ENCODE measurements around the gene FRAS1.
"Not testable (repeated sequence)": the region's sequence is repeated elsewhere in the genome, so short reads cannot be mapped to it uniquely, and the experiment has no call there.

Gene FRAS1

GRCh38 chr4:78155616-78156105 lies 98.5 kb downstream of the FRAS1 start:
- FAIRE-seq: no peak
- DNase-seq (ENCODE audit: extremely low spot score, insufficient read length, low read depth): no peak

- FAIRE-seq: no peak
- DNase-seq (ENCODE audit: extremely low spot score, insufficient read length, low read depth): no peak
Measured at GRCh38 chr4:78156520-78156919, 99.4 kb downstream of the FRAS1 start.

DNA sequence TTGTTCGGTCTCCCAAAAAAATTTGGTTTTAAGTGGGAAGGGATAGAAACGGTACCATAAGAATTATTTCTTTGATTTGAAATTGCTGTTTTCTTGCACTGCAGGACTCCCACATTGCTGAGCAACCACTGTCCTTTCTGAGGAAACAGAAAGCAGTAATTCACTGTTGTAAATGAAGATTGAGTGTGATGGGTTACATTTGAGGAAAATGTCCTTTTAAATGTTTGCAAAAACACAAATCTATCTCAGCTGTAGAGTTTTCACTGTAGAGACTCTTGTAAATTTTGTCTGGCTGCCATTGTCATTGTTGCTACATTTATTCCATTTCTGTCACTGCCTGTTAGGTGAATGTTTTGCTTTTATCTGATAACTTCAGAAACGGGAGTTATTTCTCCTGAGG lies 105.2 kb downstream of the FRAS1 start:
- no peak for FAIRE-seq

DNA sequence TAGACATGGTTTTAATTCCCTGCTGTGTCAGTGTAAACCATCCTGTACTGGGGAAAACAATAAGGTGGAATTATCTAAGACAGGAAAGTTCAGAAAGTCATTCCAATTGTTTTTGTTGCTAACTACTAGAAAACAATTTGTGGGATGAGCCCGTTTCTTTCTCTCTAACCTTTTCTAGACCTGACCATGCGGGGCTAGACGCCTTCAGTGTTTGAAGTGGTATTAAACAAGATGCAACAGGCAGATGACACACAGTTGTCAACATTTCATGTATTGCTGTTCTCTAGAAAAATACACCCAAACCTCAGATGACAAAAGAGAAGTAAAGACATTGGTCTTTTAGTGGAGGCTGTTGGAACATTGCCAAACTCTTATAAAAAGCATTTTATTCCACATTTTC lies 105.7 kb downstream of the FRAS1 start:
- FAIRE-seq (no peak), DNase-seq (ENCODE audit: extremely low spot score, insufficient read length, low read depth) (no peak)

More for the DNA sequence above, 105.2 kb downstream of the FRAS1 start:
- DNase-seq (ENCODE audit: extremely low spot score, insufficient read length, low read depth): no peak

DNA sequence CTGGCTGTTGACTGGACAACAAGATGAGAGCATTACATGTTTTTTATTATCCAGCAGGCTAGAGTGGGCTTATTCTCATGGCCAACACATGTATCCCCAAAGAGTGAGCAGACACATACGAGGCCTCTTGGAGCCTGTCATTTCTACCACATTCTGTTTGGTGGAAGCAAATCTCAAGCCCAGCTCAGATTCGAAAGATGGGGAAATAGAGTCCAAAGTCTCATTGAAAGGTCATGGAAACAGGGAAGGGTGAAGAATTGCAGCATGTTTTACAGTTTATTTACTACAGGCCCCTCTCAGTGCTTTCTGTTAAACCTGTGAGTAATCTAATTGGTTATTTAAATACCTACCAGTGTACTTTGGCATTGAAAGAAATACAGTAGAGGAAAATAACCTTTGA lies 108.6 kb downstream of the FRAS1 start:
- DNase-seq (ENCODE audit: extremely low spot score, insufficient read length, low read depth): no peak
- FAIRE-seq: no peak

GRCh38 chr4:78166622-78167021 lies 109.5 kb downstream of the FRAS1 start:
- DNase-seq (ENCODE audit: extremely low spot score, insufficient read length, low read depth) (no peak), FAIRE-seq (no peak)

DNA sequence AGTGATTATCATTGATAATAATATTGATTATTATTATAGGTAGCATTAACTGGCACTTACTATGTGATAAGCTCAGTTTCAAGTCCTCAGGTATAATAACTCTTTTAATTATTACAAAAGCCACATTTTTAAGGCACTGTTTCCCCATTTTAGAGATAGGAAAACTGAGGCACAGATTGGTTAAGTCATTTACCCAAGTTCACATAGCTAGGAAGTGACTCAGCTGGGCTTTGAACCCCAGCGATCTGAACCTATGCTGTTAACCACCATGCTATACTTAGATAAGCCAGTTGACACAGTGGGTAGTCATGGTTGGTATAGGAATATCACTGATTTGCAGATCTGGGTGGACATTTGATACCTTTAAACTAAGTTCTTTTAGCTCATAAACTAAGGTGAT lies 110.4 kb downstream of the FRAS1 start:
- DNase-seq (ENCODE audit: extremely low spot score, insufficient read length, low read depth): no peak
- no peak for FAIRE-seq

GRCh38 chr4:78168029-78168428 lies 110.9 kb downstream of the FRAS1 start:
- no peak for DNase-seq (ENCODE audit: extremely low spot score, insufficient read length, low read depth)
- no peak for FAIRE-seq

DNA sequence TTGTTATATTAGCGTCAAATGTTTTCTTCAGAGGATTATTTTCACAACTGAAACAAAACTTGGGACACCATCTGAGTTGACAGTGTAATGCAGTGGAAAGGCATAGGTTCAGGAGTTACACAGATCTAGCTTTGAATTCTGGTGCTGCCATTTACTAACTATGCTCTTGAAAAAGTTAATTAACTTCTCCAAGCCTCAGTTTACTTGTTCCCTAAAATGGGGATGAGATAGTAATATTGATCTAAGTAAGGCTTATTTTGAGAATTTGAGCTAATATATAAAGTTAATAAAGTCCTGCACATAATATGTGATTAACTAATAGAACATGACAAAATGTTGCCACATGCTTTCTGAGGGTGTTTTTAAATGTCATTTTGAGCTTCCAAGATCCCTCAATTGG lies 112.6 kb downstream of the FRAS1 start:
- DNase-seq (ENCODE audit: extremely low spot score, insufficient read length, low read depth) (no peak), FAIRE-seq (no peak)

DNA sequence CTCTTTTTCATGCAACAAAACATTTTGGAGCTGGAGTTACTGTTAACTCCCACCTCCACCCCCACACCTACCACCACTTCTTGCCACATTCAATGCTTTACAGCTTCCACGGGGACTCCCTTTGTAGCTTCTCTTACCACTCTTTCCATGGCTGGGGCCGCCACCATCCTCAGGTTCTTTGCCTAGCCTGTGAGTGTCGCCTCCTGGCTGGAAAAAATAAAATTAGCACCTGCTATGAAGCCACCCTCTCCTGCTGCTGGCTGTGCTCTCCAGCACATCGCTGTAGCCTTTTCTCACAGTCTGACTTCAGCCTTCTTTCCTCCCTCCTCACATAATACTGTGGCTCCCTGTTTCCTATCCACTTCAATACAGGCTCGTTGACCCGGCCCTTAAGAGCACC lies 114.4 kb downstream of the FRAS1 start:
- no peak for DNase-seq (ENCODE audit: extremely low spot score, insufficient read length, low read depth)
- FAIRE-seq: no peak

DNA sequence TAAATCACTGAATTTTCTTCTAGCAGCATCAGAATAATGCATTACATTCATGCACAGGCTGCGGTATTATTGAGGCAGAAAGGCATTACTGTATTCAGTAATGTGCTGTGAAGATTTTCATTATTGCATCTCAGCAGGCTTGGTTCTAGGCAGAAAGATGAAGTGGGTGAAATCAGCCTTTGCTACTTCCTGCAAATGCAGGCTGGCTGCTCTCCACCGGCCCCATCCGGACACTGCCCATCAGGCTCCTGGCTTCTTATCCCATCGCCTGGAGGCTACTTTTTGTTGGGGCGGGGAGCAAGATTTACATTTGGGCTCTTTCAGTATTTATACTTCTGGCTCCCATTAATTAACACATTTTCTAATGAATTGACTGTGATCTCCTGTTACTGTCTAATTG lies 117.8 kb downstream of the FRAS1 start:
- FAIRE-seq: no peak
- DNase-seq (ENCODE audit: extremely low spot score, insufficient read length, low read depth): no peak

DNA sequence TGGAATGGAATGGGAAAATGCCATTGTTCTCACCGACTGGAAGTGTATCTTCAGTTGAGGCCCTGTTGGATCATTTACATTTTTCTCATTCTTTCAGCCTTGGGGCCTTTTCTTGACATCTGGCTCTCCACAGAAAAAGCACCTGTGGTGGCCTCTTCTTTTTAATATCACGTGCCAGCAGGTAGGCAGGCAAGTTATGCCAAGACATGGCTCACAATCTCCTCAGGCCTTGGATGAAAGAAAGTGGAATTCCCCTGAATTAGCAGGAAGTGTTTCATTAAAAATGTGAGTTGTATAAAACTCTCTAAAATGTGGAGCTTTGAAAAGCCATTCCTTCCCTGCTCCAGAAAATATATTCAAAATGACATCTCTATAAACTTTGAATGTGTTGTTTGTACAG lies 122.1 kb downstream of the FRAS1 start:
- FAIRE-seq (no peak), DNase-seq (ENCODE audit: extremely low spot score, insufficient read length, low read depth) (no peak)

DNA sequence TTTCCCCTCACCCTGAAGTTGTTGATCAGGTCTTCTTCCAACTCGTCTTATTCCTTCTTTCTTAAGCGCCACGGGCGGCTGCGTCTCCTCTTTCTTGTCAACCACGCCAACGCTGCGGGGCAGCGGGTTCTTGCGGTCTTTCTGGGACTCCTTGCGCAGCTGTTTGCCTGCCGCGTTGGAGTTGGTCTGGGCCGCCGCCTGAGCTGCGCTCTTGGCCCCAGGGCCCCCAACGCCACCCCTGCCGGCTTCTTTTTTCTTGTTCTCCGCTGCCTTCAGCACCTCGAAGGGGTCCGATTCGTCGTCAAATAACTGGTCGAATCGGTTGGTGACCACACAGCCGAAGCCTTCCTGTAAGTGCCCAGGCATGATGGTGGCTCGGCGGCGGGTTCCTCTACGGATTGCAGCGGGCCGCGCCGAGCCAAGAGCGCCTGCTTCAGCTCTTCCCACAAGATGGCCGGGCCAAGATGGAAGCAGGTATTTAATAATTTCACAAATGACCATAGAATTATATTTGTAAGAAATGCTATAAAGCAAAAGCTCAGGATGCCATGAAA lies 124.6 kb downstream of the FRAS1 start:
- not testable (repeated sequence) for FAIRE-seq; DNase-seq (ENCODE audit: extremely low spot score, insufficient read length, low read depth)

DNA sequence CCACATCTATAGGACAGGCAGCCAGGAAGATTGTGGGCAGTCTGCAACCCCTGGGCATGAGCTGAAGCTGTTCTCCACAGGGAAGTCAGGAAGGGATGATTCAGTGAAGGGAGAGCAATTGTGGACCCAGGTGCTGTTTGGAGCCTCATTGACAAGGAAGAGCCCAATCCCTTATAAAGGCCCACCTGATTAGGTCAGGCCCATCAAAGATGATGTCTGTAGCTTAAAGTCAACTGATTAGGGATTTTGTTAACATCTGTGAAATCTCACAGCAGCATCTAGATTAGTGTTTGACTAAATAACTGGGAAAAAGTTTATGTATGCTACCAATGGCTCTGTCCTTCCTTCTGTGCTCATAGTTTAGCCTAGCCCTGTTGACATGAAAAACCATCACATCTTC lies 127.5 kb downstream of the FRAS1 start:
- no peak for DNase-seq (ENCODE audit: extremely low spot score, insufficient read length, low read depth)

GRCh38 chr4:78185117-78185516 lies 128.0 kb downstream of the FRAS1 start:
- FAIRE-seq (no peak), DNase-seq (ENCODE audit: extremely low spot score, insufficient read length, low read depth) (no peak)

More for the DNA sequence above, 127.5 kb downstream of the FRAS1 start:
- no peak for FAIRE-seq

- FAIRE-seq (no peak), DNase-seq (ENCODE audit: extremely low spot score, insufficient read length, low read depth) (no peak)
Measured at GRCh38 chr4:78186597-78187543, 129.7 kb downstream of the FRAS1 start.

DNA sequence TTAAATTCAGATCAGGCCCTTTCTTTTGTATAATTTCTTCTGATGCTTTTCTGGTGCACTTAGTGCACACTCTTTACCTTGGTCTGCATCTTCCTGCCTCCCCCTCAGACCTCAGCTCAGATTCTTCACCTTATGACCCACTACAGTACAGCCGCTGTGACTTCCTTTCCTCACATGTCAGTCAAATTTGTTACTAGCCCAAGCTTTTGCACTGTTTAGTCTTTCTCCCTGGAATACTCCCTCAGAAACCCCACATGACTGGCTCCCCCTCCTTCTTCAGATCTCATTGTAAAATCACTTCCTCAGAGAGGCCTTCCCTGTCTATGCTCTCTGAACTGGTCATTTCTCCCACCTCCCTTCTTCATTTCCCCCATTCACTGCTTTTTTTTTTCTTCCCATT lies 132.9 kb downstream of the FRAS1 start:
- DNase-seq (ENCODE audit: extremely low spot score, insufficient read length, low read depth): no peak
- FAIRE-seq: no peak

DNA sequence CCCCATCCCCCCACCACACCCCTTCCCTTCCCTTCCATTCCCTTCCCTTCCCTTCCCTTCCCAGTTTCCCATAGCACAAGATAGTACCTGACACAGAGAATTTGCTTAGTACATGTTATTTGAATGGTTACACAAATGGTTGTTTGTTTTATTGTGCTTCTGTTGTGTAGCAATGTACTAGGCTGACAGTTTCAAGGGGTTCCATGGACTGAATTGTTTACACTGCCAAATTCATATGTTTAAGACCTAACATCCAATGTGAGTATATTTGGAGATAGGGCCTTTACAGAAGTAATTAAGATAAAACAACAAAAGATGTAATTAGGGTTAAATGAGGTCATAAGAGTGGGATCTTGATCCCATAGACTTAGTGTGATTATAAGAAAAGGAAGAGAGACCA lies 133.5 kb downstream of the FRAS1 start:
- FAIRE-seq (no peak), DNase-seq (ENCODE audit: extremely low spot score, insufficient read length, low read depth) (no peak)

- FAIRE-seq: no peak
- DNase-seq (ENCODE audit: extremely low spot score, insufficient read length, low read depth): no peak
Measured at GRCh38 chr4:78197947-78198346, 140.8 kb downstream of the FRAS1 start.

DNA sequence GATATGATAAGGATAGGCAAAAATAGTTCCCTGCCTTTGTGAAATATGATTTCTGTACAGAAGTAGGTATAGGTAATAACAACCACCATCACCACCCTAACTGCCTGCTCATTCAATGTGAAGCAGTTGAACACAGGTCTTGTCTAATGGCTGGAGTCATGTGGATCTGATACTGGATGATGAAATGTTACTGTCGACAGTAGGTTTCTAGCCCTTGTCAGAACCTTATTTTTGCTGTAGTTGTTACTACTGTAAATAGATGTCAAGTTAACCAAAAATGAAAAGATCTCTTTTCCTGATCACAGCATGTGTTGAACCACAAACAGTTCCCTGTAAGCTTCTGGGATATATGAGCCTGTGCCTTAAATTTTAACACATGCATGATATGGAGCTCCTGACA lies 142.9 kb downstream of the FRAS1 start:
- FAIRE-seq (no peak), DNase-seq (ENCODE audit: extremely low spot score, insufficient read length, low read depth) (no peak)

DNA sequence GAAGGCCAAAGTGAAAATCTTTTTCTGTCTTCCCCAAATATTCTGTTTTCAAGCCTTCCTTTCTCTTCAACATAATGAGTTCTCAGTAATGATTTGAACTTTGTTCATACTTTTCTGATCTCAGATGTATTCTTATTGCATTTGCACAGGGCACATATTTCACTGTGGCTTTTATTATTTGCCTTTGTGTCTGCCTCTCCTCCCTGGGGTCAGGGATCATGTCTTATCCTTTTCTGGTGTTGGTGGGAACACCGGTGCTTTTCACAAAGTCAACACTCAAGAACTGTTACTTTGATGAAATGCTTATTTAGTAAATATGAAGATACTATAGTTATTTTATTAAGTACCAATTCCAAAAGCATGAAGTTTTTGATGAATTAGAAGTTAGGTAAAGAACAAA lies 143.8 kb downstream of the FRAS1 start:
- no peak for FAIRE-seq
- DNase-seq (ENCODE audit: extremely low spot score, insufficient read length, low read depth): no peak
